COLO829 (cell line): ENCODE measurements around the gene PPP2R1B.
"Not testable (repeated sequence)": the region's sequence is repeated elsewhere in the genome, so short reads cannot be mapped to it uniquely, and the experiment has no call there.

Experiments
- DNase-seq: peaks from one replicate; pipeline ENCODE4 v3.0.0; 2012; ENCODE audit warnings: low spot score

PPP2R1B gene

DNA sequence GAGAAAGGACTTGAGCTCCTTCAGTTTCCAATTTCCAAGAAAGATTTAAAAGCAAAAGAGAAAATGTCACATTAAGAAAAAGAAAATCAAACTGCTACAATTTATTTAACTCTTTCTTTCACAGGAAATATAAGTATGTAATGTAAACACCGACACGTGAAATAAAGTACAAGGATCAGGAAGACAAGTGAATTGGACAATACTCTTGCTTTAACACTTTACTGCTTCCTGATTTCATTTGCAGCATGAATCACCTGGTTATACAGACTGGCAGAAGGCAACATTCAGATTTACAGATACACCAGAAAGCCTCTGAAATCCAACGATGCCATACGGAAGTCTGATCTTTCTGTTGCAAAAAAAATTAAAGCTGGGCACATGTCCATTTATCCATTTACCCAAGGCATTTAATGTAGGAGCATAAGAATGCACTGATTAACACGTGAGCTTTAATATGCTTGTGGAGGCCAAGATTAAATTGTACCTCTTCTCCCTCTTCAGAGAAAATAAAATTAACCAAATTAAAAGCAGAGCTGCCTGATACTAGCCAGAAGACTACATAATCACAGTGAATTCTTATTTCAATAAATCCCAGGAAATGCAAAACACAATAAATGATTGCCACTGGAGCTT lies 16.0 kb upstream of the PPP2R1B start:
- no peak for DNase-seq

- no peak for DNase-seq
Observed at GRCh38 chr11:111779118-111779517, 12.9 kb upstream of the PPP2R1B start.

- DNase-seq = no peak
Observed at GRCh38 chr11:111778047-111778558, 11.9 kb upstream of the PPP2R1B start.

DNA sequence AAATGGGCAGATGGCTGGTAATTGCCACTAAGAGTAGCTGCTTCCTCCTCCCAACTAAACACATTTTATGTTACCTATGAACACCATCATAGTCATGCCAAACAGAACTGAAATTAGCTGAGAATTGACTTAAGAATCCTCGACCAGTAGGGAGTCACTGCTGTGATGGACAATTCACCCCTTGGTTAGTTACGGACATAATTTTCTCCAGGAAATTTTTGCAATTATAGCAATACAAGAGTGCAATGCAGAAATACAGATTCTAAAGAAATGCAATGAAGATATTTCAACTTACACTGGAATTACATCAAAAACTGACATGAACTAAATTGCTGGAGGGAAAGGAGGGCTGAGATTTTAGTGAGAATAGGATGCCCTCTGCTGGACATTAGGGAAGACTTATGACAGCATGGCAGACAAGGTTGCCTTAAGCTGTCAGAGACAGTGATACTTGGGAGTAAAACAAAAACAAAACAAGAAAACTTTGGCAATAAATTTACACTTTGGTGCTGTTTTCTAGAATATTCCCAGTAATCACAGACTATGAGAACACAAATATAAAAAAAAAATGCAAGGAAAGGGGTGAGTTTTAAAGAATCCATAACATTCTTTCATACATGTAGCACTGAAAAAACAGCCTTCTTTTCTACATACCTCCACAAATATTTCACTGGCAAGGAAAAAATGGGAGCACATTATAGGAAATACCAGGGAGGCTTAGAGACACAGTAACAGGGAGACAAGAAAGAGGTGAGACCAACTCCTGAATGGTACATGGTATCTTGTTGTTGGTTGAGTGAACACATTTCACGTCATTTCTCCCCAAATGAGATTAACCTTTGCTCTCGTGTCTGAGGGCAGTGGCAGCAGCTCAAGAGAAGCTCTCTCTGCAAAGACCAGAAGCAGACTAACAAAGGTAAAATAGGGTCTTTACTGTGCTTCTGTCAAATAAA lies 11.2 kb upstream of the PPP2R1B start:
- peak; percentile 69 for DNase-seq

- DNase-seq = no peak
Observed at GRCh38 chr11:111776398-111777093, 10.4 kb upstream of the PPP2R1B start.

DNA sequence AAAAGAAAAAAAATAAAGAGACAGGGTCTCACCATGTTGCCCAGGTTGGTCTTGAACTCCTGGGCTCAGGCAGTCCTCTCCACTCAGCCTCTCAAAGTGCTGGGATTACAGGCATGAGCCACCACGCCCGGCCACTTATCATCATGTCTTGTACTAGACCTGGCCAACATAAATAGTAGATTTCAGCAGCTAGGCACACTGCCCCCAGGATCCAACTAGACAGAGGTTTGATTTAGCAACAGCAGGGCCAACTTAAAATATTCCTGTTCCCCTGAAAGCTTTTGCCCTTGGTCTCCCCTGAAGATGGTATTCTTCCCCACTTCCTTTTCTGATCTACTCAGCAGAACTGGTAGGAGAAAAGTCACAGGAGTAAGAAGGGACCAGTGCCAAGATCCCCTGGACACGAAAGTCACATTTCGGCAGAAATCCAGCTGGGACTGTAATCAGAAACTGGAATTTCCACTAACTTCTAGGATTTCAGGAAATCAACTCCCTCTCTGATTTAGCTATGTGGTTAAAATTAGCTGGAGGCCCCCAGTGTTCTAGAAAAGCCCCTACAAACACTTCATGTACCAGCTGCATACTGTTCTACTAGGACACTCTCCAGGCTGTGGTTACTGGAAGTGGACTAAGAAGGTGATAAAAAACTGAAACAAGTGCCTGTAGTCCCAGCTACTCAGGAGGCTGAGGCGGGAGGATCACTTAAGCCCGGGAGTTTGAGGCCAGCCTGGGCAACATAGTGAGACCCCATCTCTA lies 8.9 kb upstream of the PPP2R1B start:
- DNase-seq = no peak

- DNase-seq = no peak
Observed at GRCh38 chr11:111772535-111772934, 6.3 kb upstream of the PPP2R1B start.

DNA sequence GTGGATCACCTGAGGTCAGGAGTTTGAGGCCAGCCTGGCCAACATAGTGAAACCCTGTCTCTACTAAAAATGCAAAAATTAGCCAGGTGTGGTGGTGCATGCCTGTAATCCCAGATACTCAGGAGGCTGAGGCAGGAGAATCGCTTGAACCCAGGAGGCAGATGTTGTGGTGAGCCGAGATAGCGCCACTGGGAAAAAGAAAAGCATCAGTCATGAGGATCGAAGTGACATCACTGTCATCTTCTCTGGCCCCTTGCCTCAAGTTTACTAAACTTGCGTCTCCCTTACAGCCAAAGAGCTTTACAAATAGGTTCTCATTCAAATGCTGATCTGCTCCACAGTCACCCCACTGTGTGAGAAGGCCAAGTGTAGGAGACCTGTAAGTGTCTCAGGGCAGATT lies 5.0 kb upstream of the PPP2R1B start:
- not testable (repeated sequence) for DNase-seq

GRCh38 chr11:111770581-111771134 lies 4.5 kb upstream of the PPP2R1B start:
- no peak for DNase-seq

DNA sequence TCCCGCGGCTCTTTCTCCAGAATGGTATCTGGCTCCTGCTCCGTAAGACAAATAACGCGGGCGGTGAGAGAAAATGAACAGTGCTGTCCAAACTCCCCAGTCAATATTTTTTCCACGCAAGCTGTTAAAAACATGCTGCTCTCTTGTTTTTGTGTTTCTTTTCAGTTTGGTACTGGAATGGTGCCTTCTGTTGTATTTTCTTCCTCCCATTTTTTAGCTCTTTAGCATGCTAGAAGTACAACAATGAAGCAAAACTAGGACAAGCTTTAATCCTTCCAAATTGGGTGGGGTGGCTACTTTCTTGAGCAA lies 599 bp upstream of the PPP2R1B start:
- no peak for DNase-seq

GRCh38 chr11:111765320-111765983 lies 737 bp downstream of the PPP2R1B start:
- DNase-seq = peak; percentile 3

GRCh38 chr11:111764621-111765020 lies 1.6 kb downstream of the PPP2R1B start:
- peak; percentile 86 for DNase-seq

GRCh38 chr11:111762981-111763643 lies 3.1 kb downstream of the PPP2R1B start:
- peak; percentile 83 for DNase-seq

- no peak for DNase-seq
Observed at GRCh38 chr11:111762526-111762925, 3.7 kb downstream of the PPP2R1B start.

DNA sequence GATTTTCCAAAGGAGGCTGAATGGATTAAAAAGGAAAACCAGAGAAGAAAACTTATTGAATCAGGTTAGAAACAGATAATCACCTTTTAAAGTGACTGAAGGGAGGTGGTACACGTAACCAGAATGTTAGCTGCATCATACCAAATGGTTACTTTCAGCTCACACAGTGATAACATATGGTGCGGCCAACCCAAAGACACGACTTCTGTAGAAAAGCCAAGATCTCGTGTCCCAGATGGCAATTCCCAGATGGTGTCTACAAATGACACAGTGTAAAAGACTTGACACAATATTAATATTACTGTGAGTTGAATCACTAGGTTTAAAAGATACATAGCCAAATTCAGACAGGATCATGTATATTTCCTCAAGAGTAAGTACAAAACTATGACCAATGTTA lies 5.2 kb downstream of the PPP2R1B start:
- no peak for DNase-seq

DNA sequence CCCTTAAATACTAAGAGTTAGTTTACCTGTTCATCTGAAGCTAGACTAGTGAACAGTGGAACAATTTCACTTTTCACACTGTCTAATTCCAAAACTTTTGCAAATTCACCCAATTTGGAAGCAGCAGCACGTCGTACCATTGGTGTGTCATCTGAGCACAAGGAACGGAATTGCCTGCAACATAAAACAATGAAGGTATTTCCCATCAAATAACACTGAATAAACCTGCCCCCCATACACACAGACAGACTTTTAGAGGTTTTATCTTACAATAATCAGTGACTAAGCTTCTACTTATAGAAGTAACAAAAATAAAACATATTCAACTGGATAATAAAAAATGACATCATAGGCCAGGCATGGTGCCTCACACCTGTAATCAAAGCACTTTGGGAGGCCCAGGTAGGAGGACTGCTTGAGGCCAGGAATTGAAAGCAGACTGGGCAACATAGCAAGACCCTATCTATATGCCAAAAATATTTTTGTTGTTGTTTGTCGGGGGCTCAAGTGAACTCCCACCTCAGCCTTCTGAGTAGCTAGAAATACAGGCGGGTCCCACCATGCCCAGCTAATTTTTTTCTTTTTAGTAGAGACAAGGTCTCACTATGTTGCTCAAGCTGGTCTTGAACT lies 6.3 kb downstream of the PPP2R1B start:
- no peak for DNase-seq

DNA sequence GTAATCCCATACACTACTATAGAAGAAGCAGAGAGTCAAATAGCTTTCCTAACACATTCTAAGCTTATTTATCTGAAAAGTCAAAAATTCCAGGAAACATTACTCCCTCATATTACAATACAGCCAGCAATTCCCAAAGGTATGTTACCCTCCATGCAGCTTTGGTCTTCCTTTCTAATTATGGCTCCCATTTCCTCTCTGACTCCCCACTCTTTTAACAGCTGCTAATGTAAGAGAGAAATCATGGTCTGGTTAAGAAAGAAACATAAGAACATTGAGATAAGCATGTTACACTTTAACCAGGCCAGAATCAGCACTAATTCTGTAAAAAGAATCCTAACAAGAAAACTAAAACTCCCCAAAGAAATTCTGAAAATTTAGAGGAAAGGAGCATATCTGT lies 6.8 kb downstream of the PPP2R1B start:
- no peak for DNase-seq

DNA sequence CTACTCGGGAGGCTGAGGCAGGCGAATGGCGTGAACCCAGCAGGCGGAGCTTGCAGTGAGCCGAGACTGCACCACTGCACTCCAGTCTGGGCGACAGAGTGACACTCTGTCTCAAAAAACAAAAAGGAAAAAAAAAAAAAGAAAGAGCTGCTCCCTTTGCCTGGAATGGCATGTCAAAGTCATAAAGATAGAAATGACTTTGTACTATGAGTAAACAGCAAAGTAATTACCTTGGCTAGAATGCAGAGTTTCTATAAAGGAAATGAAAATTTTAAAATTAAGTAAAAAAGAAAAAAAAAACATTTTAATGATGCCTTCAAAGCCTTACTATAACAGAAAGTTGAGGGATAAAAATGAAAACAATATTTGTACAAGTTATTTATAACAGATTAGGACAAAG lies 10.1 kb downstream of the PPP2R1B start:
- DNase-seq = no peak

- DNase-seq = no peak
Observed at GRCh38 chr11:111749646-111750045, 16.5 kb downstream of the PPP2R1B start.
